HG03342 (cell line): ENCODE measurements around the gene GAPDHS.
A peak's percentile ranks its signal among the peaks of the same experiment; 100 is the strongest.

Experiments
- ATAC-seq: cut with Tn5 transposase; IDR thresholded peaks from one replicate; pipeline ENCODE4 v1.9.1; 2021; ENCODE audit warnings: mild to moderate bottlenecking, moderate library complexity; ENCODE audit not compliant: unreplicated experiment

The GAPDHS gene

DNA sequence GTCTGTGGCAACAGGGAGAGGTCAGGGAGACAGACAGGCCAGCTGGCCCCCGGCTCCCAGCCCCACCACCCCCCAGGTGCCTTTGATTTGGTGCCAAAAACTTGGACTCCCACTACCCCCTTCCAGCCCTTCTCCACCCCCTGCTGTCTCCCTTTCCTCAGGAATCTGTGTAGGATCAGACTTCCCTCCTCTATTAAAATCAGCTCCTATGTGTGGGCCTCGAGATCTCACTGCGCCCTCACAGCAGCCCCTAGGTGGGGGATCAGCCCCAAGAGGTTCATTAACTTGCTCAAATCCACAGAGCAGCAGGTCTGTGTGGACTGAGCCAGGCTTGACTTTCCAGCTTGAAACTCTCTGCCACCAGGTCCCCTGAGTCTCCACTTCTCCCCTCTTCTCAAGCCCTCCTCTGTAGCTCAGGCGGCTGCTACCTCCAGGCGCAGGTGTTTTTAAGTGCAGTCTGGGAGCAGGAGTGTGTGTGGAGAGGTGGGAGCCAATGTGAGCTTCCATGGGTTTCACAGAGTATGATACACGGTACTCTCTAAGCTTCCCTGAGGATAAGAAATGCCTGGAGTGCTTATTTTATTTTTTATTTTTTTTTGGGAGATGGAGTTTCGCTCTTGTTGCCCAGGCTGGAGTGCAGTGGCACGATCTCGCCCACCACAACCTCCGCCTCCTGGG, 1.7 kb downstream of the GAPDHS start:
- ATAC-seq: no peak

DNA sequence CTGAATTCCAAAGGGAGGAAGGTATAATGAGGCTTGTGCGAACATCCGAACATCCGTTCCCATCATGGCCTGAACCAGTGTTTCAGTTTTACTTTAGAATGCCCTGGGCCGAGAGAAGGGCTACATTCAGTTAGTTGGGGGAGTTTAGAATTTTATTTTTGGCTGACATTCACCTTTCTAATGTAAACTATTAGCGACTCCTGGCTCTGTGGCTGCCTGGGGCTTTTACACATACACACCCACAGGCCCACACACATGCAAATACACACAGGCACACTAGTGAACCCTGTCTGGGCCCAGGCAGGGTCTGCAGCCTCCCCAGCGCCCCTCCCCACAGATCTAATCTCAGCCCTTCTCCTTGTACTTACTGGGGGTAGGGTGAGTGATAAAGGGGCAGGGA, 6.1 kb downstream of the GAPDHS start:
- ATAC-seq: no peak

DNA sequence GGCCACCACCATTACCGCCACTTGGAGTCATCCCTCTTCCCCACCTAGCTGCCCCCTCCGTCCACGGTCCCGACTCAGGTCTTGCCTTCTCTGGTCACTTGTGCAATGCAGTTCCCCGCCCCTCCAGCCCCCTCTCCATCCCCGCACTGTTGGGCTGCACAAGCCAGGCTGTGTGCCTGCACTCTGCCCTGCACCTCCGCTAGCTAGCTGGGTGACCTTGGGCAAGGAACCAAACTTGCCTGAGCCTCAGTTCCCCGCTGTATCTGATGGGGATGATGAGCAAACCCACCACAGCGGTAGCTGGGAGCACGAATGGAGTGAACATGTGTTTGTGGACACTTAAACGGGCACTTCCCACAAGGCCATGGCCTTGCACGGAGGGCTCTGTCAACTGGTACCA, 6.6 kb downstream of the GAPDHS start:
- no peak for ATAC-seq

DNA sequence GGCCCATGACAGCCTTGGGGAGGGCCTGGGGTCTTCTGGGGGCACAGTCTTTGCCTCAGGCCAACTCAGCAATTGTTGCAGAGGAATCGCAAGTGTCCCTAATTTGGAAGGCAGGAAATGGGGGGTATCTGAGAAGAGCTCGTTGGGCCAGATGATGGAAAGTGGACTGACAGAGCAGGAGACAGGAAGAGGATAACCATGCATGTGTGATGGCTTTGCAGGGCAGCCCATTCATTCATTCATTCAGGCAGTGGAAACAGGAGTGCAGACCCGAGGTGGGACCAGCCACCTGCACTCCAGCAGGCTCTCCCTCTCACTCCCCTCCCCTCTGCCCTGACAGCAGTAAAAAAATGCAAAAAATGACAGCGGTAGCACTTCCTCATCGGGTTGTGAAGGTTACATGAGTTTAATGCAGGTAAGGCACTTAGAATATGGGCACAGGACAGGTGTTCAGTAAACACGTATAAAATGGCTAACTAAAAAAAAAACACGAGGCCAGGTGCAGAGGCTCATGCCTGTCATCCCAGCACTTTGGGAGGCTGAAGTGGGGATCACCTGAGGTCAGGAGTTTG, 7.2 kb downstream of the GAPDHS start:
- no peak for ATAC-seq

DNA sequence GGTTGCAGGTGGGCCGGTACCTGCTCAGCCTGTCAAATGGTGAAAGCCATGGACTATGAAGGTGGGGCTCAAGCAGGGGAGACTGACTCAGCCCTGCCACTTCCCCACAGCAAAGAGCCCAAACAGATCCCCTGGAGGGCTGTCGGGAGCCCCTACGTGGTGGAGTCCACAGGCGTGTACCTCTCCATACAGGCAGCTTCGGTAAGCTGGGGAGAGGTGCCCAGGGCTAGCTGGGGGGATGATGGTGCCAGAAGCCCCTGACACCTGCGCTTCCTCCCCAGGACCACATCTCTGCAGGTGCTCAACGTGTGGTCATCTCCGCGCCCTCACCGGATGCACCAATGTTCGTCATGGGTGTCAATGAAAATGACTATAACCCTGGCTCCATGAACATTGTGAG, 9.0 kb downstream of the GAPDHS start:
- ATAC-seq: no peak

DNA sequence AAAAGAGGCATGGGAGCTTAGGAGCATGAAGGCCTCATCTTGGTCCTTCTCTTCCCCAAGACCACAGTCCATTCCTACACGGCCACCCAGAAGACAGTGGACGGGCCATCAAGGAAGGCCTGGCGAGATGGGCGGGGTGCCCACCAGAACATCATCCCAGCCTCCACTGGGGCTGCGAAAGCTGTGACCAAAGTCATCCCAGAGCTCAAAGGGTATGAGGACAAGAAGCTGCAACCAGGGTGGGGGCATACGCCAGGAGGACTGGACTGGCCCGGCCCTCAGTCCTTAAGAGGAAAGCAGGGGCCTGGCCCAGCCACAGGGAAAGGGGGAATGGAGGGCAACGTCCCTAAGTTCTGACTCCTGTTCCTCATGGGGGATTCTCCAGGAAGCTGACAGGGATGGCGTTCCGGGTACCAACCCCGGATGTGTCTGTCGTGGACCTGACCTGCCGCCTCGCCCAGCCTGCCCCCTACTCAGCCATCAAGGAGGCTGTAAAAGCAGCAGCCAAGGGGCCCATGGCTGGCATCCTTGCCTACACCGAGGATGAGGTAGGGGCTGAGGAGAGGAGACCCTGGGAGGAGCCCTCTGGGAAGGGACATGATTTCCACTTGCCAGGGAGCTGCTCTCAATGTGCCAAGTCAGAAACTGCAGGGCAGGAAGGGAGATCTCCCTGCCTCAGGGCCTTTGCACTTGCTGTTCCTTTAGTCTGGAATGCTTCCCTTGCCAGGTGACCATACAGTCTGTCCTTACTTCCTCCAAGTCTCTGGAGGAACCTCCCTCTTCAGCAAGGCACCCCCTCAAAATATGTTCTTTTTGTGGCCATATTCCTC, 10.2 kb downstream of the GAPDHS start:
- no peak for ATAC-seq

DNA sequence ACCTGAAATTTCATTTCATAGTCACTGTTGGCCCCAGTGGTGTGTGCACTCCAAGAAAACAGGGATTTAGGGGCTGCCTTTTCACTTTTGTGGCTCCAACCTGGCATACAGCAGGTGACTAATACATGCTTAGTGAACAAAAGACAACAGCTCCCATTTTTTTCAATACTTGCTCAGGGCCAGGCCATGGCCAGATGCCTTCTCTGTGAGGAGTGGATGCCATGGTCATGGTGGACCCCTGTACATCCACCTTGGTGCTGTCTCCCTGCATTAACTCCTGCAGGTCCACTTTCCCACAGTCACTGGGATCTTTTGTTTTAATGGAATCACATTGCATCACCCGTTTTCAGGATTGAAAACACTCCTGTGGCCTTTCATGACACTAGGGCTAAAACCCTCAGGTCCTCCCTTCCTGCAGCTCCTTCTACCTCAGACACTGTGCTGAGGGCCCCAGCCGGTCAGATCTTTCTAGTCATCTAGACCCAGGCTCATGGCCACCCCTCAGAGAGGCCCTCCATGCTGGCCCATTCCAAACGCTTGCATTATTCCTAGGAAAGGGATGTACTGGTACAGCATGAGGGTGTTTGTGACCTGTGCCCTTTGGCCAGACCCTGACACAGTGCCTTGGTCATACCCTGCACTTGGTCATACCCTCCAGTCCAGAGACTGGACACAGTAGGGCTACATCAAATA, 11.0 kb downstream of the GAPDHS start:
- ATAC-seq: no peak

DNA sequence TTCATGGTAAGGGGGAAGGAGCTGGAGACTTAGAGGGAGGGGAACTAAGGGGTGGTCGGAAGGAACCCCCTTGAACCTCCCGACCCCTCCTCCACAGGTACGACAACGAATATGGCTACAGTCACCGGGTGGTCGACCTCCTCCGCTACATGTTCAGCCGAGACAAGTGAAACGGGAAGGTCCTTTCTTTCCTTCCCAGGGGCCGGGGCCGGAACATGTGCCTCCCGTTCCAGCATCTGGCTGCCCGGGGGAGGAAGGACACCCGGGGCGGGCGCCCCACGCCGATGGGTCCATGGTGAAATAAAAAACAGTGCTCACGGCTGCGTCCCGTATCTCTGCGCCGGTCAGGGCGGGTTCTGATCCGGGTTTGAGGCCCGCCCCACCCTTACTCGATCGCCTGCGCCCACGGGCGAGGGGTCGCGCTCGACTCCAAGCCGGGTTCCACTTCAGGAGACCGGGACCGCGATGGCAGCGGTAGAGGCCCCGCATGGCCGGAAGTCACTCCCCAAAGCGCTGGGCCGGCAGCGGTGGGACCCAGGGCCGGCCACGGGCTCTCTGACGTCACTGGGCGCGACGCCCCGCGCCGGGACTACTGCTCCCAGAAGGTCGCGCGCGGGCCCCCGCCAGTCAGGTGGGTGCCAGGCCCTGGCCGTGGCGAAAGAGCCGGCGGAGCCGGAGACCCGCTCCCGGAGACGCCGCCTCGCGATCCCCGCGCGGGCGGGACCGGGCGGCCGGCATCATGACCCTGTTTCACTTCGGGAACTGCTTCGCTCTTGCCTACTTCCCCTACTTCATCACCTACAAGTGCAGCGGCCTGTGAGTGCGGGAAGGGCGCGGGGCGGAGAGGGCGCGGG, 12.0 kb downstream of the GAPDHS start, which contains the start of gene TMEM147:
Gene TMEM147 (plus strand): TSS at position 626 of the 854 bp plus-strand sequence. CDS start 114 bp downstream, at position 740.
- peak; percentile 73 for ATAC-seq

DNA sequence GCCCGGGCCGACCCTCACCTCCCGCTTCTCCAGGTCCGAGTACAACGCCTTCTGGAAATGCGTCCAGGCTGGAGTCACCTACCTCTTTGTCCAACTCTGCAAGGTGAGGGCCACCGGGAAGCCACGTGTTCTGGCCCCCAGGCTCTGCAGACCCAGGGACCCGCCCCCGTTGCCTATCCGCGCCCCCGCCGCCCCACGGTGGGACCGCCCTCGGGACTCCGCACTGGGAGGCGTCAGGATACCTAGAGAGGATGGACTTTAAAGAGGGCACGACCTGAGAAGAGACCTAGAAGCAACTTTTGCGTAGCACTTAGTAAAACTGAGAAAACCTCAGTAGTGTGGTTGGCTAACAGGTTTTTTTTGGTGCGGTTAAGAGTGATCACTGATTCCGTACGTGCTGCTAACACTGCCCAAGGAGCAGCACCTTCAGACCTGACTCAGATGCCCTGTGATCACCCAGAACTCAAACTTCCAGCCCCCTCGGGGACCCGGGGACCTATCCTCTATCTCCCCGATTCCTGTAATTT, 12.7 kb downstream of the GAPDHS start:
- peak; percentile 32 for ATAC-seq

DNA sequence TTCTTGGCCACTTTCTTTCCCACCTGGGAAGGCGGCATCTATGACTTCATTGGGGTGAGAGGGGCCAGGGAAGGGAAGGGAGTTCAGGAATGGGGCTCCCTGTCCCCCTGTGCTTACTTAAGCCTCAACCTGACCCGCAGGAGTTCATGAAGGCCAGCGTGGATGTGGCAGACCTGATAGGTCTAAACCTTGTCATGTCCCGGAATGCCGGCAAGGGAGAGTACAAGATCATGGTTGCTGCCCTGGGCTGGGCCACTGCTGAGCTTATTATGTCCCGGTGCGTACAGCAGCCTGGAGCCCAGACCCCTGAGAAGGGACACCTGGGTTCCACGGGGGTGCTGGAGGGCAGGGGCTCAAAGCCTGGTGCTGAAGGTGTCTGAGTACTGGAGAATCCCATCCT, 13.3 kb downstream of the GAPDHS start:
- no peak for ATAC-seq

DNA sequence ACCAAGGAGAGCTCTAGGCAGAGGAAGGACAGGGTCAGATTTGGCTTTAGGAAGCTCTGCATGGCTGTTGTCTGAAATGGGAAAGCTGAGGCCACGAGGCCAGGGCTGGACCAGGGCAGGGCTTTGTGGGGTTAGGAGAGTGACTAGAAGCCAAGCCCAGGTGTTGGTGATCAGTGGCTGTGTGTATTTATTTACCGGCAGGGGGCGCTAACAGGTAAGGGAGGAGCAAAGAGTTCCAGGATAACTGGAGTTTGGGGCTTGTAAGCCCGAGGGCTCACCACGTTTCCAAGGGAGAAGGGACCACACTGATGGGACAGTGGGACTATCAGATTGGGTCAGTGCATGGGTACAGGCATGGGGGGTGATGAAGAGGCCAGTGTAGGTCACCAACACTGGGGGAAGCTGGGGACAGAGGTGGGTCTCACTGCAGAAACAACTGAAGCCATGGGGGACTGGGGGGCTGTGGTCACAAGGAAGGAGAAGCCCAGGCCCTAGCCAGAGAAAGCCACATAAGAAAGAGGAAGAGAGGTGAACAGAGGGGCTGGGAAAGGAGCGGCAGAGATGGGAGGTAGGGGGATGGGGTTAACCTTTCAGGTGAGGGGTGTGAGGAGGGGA, 16.0 kb downstream of the GAPDHS start:
- no peak for ATAC-seq

DNA sequence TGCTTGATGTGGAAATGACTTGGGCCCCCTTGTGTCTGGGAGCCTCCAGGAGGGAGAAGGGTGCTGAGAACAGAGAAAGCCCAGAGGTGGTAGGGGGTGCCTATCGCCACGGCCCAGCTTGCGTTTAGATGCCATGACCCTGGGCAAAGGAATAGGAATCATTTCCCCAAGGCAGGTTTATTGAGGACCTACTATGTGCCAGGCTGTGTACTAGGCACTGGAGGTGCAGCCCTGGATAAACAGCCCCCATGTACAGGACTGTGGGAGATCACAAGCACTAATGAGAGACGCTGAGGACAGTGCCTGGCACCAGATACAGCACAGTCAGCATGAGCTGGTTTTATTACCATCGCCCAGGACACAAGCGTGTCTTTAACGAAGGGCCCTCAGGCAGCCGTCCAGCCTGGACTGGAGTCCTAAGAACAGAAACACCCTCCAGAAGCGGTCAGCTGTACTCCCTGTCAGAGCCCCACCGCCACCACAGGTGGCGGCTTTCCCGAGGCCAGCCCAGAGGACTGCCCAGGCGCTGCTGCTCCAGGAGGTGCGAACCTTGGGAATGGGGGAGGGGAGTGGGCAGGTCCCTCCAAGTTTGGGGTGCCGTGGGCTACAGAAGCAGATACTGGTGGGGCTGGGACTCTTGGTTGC, 16.7 kb downstream of the GAPDHS start:
- ATAC-seq: no peak

DNA sequence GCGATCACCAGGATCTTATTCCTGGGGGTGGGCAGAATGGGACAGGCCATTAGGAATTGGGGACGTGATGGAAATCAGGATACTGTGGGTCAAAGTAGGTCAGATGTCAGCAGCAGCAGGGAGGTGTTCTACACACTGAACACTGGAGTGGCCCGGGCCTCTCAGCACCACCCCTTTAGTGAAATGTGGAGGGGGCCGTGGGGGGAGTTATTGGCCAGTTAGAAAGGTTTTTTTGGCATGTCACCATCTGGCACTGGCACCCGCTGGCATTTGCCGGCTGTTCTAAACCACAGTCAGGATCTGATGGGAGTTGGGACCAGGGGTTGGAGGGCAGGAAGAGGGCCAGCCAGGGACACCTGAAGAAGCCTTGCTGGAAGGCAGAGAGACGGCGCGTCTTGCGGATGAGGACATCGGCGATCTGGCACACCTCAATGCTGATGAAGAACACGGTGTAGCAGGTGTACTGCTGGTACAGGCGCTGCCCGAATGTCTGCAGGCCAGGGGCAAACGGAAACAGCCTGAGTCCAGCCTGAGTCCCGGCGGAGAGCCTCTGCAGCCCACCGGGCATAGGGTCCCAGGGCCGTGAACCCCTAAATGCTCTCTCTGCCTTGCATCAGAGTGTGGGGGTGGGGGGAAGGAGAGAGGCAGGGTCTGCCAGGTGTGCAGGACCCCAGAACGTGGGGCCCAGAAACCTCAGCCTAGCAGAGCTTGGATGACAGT, 18.0 kb downstream of the GAPDHS start:
- ATAC-seq: no peak

DNA sequence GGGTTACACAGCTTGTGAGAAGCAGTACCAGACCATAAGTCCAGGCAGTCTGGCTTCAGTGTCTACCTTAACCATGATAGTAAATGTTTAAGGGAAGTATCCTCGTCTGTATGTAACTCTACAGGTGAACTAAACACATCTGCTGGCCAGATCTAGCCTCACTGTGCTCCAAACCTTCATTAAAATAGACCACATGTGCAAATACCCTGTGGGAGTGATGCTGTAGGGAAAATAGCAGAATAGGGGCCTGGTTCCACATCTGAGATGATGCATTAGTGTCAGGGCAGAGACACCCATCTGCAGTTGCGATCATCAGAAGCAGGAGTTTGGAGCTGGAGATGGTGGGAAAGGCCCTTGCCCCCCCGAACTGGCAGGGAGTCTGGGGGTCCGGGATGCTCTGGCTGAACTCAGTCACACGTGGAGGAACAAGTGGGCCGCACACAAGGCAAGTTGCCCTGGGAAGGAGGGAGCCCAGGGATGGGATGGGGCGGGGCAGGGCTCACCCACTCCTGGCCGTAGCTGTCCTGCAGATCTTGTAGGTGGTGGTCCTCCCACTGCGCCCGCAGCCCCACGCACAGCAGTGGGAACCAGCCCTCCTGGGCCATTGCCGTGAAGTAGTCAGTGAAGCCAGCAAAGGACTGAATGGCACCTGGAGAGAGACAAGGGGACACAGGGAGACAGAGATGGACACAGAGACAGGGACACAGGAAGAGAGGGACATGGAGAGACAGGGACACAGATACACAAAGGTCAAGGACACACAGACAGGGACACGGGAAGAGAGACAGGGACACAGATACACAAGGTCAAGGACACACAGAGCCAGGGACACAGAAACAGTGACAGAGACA, 19.5 kb downstream of the GAPDHS start:
- ATAC-seq: no peak

DNA sequence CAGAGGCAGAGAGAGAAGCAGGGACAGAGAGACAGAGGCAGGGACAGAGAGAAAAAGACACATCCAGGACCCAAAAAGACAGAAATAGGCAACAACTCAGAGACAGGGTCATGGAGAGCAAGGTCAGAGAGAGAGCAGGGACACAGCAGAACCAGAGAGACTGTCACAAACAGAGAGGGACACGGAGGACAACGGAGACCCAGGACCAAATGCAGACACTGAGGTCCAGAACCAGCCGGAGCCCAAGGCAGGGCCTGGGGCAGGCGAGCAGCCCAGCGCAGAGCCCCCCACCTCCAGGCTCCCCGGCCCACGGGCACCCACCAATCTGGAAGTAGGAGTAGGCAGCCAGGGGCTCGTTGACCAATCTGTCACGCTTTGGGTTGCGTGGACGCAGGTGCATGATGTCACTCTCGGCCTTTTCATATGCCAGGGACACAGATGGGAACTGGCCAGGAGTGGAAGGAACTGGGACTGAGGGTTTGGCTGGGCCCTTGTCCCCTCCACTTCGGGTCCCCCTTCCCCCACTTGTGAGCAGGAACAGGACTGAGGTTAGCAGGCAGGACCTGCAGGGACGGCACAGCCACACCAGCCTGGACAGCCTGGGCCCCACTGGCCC, 20.2 kb downstream of the GAPDHS start:
- ATAC-seq: no peak

DNA sequence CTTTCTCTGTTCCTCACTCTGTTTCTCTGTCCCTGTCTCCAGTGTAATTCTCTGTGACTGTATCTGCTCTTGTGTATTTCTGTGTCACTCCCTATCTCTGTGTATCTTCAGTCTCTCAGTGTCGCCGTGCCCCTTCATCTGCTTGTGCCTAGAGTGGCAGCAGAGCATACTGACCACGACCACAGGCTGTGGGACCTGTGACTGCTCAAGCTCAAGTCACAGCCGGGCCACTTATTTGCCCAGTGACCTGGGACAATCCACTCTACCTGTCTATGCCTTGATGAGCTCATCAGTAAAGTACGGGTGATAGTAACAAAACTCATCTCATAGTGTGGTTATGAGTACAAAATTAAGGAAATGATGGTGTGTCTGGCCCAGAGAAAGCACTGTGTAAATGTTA, 20.8 kb downstream of the GAPDHS start:
- ATAC-seq: no peak

DNA sequence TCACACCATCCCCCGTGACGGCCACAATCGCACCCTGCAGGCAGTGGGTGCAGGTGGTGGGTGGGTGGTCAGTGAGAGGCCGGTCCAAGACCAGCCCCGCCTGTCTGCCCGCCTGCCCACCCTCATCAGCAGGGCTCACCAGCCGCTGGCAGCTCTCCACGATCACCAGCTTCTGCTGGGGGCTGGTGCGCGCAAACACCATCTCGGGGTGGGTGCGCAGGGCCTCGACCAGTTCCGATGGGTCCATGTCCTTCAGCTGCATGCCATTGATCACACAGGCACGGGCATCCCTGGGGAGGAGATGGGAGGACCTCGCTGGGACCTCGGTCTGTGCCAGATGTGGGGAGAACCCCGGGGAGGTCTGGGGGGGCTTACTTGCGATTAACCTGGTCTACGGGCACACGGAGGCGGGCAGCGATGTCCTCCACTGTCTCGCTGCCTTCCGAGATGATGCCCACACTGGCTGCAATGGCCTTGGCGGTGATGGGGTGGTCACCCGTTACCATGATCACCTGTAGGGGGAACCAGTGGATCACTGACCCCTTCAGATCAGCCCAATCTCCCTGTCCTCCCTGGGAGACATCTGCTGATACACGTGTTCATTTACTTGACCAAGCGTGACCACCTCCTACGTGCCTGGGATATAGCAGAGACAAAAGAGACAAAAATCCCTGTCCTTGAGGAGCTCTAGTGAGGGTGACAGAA, 22.2 kb downstream of the GAPDHS start:
- no peak for ATAC-seq
